ENCODE data around the gene GOSR2.

DNA sequence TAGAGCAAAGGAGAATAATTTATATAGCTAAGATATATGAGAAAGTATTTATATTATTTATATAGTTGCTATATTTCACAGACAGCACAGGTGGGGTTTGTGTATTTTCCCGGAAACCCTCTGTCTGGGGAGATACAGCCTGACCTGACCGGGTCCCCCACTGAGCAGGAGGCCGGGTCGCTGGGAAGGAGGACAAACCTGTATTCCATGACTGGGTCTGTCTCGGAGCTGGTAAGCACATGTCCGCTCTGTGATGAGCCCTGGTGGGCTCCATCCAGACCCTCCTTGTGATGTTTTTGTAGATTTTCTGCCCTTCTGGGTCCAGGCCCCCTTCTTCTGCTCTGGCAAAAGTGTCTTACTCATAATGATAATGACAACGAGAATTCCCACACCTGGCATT is 43.9 kb upstream of the GOSR2 start:
- TF ChIP-seq SUZ12 (IDR thresholded peaks at IDR 0.05; ENCODE audit: extremely low read depth, insufficient read depth, insufficient read length) (no peak), ZNF274 (IDR thresholded peaks at IDR 0.05; ENCODE audit: low read depth, low read length) (no peak), YY1 (IDR thresholded peaks at IDR 0.05; ENCODE audit: insufficient read depth, insufficient read length) (no peak)
